GM12874 (cell line): ENCODE results near the gene EPHA4.

Source experiments
- CTCF ChIP-seq: IDR thresholded peaks from 2 replicates; pipeline ENCODE4 v1.5.1; 2011; ENCODE audit warnings: low read depth, mild to moderate bottlenecking, control low read depth, low read length, moderate library complexity; ENCODE audit not compliant: insufficient read depth

The EPHA4 gene

GRCh38 chr2:221515864-221516263 lies 56.2 kb downstream of the EPHA4 start:
- no peak for TF ChIP-seq CTCF

GRCh38 chr2:221514305-221515040 lies 57.6 kb downstream of the EPHA4 start:
- no peak for TF ChIP-seq CTCF

GRCh38 chr2:221513232-221513631 lies 58.9 kb downstream of the EPHA4 start:
- TF ChIP-seq CTCF = no peak

- no peak for TF ChIP-seq CTCF
Measured at GRCh38 chr2:221506469-221506868, 65.6 kb downstream of the EPHA4 start.

GRCh38 chr2:221505605-221506004 lies 66.5 kb downstream of the EPHA4 start:
- no peak for TF ChIP-seq CTCF

- TF ChIP-seq CTCF = no peak
Measured at GRCh38 chr2:221504905-221505304, 67.2 kb downstream of the EPHA4 start.

GRCh38 chr2:221503965-221504364 lies 68.1 kb downstream of the EPHA4 start:
- TF ChIP-seq CTCF = no peak
